ENCODE measurements around the gene SYT12. TPM values are rescaled to one million over a fixed set of nuclear protein-coding genes. Genes with fewer than 3 reads are reported as not detected.
A peak's percentile ranks its signal among the peaks of the same experiment; 100 is the strongest.

Gene SYT12
- total RNA-seq, 4 donors from 2014 or later = 0.04 TPM; not detected in 3

DNA sequence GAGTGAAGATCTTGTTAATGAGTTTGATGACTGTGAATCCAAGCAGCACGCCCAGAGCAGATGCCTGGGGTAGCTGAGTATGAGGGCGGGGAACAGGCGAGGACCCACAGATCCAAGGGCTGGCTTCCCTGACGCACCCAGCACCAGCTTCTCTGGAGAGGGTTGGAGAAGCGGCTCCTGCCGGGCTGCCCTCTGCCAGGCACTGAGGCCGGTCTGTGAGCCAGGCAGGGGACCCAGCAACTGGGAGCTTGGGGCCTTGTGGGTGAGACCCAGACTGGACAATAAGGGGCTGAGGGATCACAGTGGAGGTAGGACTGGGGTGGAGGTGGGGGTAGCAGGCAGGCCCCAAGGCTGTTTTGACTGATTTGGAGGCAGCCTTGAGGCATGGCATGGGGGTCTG is 8.6 kb upstream of the SYT12 start:
- WGBS, 2 donors (ENCODE audit: low coverage in 1 of 2) = 80% methylated on average over 1 of the region's 7 CpGs; no CpG with 5 or more reads in 1 of the 2 donors
- no peak for TF ChIP-seq POLR2AphosphoS5 (IDR thresholded peaks at IDR 0.05)
- no peak for TF ChIP-seq POLR2A (IDR thresholded peaks at IDR 0.05)
- TF ChIP-seq, protein P1, sequence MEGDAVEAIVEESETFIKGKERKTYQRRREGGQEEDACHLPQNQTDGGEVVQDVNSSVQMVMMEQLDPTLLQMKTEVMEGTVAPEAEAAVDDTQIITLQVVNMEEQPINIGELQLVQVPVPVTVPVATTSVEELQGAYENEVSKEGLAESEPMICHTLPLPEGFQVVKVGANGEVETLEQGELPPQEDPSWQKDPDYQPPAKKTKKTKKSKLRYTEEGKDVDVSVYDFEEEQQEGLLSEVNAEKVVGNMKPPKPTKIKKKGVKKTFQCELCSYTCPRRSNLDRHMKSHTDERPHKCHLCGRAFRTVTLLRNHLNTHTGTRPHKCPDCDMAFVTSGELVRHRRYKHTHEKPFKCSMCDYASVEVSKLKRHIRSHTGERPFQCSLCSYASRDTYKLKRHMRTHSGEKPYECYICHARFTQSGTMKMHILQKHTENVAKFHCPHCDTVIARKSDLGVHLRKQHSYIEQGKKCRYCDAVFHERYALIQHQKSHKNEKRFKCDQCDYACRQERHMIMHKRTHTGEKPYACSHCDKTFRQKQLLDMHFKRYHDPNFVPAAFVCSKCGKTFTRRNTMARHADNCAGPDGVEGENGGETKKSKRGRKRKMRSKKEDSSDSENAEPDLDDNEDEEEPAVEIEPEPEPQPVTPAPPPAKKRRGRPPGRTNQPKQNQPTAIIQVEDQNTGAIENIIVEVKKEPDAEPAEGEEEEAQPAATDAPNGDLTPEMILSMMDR (IDR thresholded peaks at IDR 0.05) = no peak
- TF ChIP-seq EP300 (IDR thresholded peaks at IDR 0.05) = no peak

DNA sequence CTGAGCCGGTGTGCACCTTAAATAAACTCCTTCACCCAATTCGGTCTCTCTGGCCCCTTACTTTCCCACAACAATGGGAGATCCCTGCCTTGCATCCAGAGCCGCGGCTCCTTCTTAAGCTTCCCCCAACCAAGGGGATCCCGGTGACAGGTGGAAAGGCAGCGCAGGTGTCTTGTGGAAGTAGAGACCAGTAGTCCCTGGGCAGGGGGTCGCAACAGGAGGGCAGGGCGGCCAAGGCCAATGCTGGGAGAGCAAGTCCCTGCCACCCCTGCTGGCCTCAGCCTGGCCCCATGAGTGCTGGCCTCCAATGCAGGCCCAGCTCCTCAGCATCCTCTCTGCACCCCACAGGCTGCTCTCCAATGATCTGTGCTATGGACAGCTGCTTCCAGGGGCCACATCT is 7.9 kb upstream of the SYT12 start:
- no peak for ATAC-seq
- no peak for TF ChIP-seq POLR2AphosphoS5 (IDR thresholded peaks at IDR 0.05)
- TF ChIP-seq POLR2A (IDR thresholded peaks at IDR 0.05) = no peak
- TF ChIP-seq, protein P1 (IDR thresholded peaks at IDR 0.05) = no peak
- no peak for TF ChIP-seq EP300 (IDR thresholded peaks at IDR 0.05)
- Histone ChIP-seq H3K9me3 (no peaks in the 10 kb centered on the region), H3K27ac (no peak overlapping the region), H3K27me3 (peaks cover 3% of the 10 kb centered on the region), H3K4me3 (no peak overlapping the region), H3K4me1 (no peaks in the 10 kb centered on the region), H3K36me3 (no peaks in the 10 kb centered on the region)
- 60 to 86% methylated on average over 1 of the region's 8 CpGs for WGBS, 2 donors (ENCODE audit: low coverage in 1 of 2)

More for the DNA sequence above, 8.6 kb upstream of the SYT12 start:
- Histone ChIP-seq H3K4me3 (no peak overlapping the region), H3K27me3 (peaks cover 3% of the 10 kb centered on the region), H3K9me3 (no peaks in the 10 kb centered on the region), H3K27ac (no peak overlapping the region), H3K36me3 (no peaks in the 10 kb centered on the region), H3K4me1 (no peaks in the 10 kb centered on the region)
- no peak for ATAC-seq

DNA sequence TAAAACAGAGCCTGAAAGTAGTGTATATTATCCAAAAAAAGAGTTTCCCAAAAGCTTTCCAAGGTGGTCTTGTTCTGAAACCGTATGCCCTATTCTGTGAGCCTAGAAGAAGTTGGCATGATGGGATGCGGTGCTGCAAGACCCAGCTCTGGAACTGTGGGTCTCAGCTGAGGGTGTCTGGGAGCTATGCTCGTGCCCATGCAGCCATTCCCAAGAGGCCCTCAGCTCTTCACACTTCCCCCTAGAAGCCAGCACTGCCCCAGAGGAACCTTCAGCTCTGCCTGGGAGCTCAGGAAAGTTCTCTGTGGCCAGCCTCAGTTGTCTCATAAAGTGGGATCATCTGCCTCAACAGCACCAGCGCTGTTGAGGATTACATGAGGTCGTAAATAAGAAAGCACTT is 6.4 kb upstream of the SYT12 start:
- WGBS, 2 donors (ENCODE audit: low coverage in 1 of 2) = 86 to 89% methylated on average over 4 to 5 of the region's 5 CpGs
- Histone ChIP-seq H3K4me1 (no peaks in the 10 kb centered on the region), H3K9me3 (no peaks in the 10 kb centered on the region), H3K36me3 (no peaks in the 10 kb centered on the region), H3K4me3 (no peak overlapping the region), H3K27me3 (peaks cover 3% of the 10 kb centered on the region), H3K27ac (no peak overlapping the region)
- no peak for TF ChIP-seq POLR2AphosphoS5 (IDR thresholded peaks at IDR 0.05)
- TF ChIP-seq POLR2A (IDR thresholded peaks at IDR 0.05) = no peak
- TF ChIP-seq, protein P1 (IDR thresholded peaks at IDR 0.05) = no peak
- no peak for TF ChIP-seq EP300 (IDR thresholded peaks at IDR 0.05)
- no peak for ATAC-seq

DNA sequence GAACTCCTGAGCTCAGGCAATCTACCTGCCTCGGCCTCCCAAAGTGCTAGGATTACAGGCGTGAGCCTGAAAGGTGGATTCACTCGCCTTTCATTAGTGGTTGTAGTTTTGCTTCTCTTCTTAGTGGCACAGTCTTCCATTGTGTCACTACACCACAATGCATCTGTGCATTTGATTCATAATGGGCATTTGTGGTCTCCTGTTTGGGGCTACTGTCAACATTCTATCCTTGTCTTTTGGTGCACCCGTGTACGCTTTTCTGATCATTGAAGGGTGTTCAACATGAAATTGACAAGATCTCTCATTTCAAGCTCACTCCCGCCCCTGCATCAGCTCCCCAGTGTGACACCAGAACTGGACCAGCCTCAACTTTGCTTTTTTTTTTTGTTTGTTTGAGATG is 2.0 kb upstream of the SYT12 start:
- Histone ChIP-seq H3K36me3 (no peaks in the 10 kb centered on the region), H3K27ac (no peak overlapping the region), H3K4me1 (peaks cover 0 to 20% (median 11%) of the 10 kb centered on the region in 3 donors), H3K27me3 (peaks cover 36% of the 10 kb centered on the region), H3K4me3 (no peak overlapping the region), H3K9me3 (no peaks in the 10 kb centered on the region)
- no peak for ATAC-seq
- 80 to 88% methylated on average over 4 to 5 of the region's 6 CpGs for WGBS, 2 donors (ENCODE audit: low coverage in 1 of 2)
- no peak for TF ChIP-seq POLR2A (IDR thresholded peaks at IDR 0.05)

DNA sequence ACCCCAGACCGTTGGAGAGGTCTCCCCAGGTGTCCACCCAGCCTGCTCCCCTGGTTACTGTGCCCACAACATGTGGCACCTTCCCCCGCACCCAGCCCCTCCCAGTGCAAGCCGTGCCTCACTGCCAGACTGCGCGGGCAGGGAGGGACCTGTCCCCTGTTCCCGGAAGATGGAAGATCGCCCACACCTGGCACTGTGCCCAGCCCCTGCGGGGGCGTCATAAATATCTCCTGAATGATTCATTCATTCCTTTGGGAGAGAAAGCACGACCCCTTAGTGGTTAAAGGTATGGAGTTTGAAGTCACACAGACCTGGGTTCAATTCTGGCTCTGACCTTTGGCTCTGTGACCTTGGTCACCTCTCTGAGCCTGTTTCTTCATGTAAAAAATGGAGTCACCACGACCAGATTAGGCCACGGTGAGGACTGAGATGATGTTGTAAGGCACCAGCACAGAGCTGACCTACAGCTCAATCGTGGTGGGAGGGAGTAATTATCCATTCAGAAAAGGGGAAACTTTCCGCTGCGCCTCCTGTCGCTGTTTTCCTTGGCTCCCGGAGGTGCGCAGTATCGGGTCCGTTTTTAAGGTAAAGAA is 497 bp upstream of the SYT12 start:
- no peak for ATAC-seq
- Histone ChIP-seq H3K4me1 (peaks cover 0 to 20% (median 11%) of the 10 kb centered on the region in 3 donors), H3K9me3 (no peaks in the 10 kb centered on the region), H3K36me3 (no peaks in the 10 kb centered on the region), H3K27me3 (peaks cover 36% of the 10 kb centered on the region), H3K4me3 (peak overlapping the region in 1 of 2 donors; percentile 54), H3K27ac (no peak overlapping the region)
- 0 to 2% methylated on average over 3 to 8 of the region's 20 CpGs for WGBS, 2 donors (ENCODE audit: low coverage in 1 of 2)
- TF ChIP-seq POLR2A (IDR thresholded peaks at IDR 0.05) (no peak), POLR2AphosphoS5 (IDR thresholded peaks at IDR 0.05) (no peak), EP300 (IDR thresholded peaks at IDR 0.05) (no peak)
- TF ChIP-seq, protein P1 (IDR thresholded peaks at IDR 0.05) = no peak

Data from gastroesophageal sphincter (tissue), 4 donors.